Pons (tissue), 1 donor: ENCODE results near the gene FAM209B.
"Not testable (repeated sequence)": the region's sequence is repeated elsewhere in the genome, so short reads cannot be mapped to it uniquely, and the experiment has no call there.

Experiments
- DNase-seq: peaks from one replicate; pipeline ENCODE4 v3.0.0-alpha.2; 2016; ENCODE audit warnings: low spot score

The FAM209B gene, protein sequence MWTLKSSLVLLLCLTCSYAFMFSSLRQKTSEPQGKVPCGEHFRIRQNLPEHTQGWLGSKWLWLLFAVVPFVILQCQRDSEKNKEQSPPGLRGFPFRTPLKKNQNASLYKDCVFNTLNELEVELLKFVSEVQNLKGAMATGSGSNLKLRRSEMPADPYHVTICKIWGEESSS

DNA sequence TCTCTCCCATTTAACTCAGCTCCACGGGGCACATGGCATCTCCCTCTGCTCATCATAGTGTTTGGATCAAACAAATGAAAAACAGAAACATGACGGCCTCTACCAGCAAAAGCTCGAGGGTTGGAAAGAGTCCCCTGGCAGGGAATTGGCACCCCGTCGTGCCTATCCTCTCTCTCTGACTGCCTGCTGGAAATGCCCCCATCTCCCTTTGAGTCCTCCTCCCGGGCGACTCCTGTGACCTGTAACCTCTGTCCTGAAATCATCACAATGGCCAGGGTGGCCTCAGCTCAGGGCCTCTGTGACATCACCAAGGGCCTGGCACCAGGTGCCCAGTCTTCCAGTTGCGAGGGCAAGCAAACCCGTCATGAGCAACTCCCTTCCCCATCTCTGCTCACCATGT is at the start of gene FAM209B:
FAM209B (plus strand) TSS at position 301 of the 400 bp plus-strand sequence; CDS start at position 397, 96 bp downstream.
- DNase-seq, result not testable (repeated sequence)

DNA sequence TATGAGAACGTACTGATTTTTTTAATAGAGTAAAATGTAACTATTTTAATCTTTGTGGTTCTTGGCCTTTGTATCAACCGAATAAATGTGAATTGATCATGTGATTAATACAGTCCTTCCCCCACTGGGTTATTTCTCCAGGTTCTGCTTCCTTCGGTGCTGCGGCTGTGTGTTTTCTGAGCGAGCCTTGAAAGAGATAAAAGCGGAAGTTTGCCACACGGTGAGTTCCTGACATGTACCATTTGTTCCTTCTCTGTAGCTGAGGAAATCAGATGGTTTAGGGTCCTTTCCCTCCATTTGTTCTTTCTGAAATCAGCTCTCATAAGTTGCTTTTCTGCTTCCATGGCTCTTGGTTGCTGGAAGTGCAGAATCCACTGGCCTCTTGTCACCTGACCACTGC is 49.1 kb upstream of the FAM209B start:
- DNase-seq, result peak; percentile 69

DNA sequence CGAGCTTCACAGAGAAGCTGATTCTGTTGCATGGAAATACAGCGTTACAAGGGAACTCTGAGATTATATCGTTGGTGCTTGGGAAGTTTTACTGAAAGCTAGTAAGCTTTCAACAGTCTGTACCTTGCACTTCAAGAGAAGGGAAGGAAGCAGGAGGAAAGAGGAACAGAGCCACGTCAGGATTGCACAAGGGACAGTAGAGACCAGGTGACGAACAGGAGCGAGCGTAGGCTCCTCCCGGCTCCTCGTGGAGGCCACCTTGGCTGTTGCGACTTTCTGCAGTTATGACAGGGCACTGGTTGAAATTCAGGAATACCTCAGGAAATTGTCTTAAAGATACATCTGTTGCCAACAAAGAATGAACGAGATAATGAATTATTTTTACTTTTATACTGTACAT is 45.8 kb upstream of the FAM209B start:
- peak; percentile 51 for DNase-seq

DNA sequence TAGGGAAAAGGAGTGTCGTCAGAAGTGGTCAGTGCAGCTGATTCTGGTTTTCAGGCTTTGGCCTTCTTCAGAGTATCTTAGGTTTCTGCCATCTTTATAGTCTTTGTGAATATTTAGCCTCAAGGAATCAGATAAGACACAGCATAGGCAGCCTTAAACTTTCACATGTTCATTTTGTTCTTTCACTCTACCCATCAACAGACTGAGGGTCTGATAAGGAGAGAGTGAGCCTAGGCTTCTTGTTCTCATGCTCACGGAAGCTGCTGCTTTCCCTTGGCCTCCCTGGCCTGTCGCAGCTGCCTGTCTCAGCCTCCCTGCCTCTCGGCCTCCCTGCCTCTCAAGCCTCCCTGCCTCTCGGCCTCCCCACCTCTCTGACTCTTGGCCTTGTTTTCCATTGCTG is 44.5 kb upstream of the FAM209B start:
- no peak for DNase-seq

DNA sequence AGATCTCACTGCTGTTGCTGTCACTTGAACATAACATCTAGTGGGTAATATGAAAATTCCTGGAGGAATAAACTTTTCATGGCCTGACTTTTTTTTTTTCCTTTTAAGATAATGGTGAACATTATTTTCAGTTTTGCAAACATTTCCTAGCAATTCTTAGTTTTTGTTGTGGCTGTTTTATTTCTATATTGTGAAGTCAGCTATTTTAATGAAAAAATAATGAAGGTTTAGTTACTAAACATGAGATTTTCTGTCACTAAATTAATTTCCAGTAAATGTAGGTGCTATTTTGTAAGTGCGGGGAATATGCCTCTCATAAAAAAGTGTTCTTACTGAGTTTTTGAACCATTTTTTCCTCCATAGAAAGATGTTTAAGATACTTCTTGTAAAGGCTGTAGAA is 31.9 kb upstream of the FAM209B start:
- no peak for DNase-seq

DNA sequence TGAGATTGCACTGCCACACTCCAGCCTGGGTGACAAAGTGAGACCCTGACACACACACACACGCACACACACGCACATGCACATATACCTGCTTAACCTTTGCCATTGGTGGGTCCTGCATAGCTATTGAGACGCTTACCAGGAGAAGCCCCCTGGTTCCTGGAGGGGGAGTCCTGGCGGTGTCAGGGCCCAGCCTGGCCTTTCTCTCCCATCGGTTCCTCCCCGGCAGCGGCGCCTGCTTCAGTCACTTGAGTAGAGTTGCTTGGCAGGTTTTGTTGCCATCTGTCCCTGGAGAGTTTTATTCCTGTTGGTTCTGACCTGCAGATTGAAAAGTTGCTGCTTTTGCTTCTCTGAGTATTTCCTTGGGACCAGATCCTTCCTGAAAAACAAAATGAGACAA is 29.1 kb upstream of the FAM209B start:
- no peak for DNase-seq

DNA sequence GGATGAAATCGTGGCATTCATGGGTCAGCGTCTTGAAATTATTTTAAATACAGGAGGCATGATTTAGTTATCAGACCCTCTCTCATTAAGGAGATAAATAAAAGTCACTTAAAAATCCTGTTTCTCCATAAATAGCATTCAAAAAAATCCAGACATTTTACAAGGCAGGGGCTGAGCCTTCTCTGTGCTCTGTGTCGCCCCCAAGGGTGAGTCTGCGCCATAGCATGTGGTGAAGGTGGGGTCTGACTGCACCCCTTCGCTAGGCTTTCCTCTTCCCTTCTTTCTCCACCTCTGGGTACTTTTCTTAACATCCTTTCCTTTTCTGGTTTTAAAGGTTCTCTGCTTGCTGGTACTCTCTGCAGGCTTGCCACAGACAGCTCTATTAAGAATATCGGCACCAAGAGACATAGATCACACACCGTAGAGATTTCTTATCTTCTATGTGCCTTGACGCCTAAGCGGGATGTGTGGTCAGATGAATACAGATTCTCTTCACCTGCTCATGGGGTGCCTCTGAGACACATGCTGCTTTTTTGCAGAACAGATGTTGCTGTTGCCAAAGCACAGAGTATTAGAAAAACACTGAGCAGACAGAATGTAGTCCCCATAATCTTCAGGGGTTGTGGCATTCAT is 28.6 kb upstream of the FAM209B start:
- DNase-seq, result no peak

DNA sequence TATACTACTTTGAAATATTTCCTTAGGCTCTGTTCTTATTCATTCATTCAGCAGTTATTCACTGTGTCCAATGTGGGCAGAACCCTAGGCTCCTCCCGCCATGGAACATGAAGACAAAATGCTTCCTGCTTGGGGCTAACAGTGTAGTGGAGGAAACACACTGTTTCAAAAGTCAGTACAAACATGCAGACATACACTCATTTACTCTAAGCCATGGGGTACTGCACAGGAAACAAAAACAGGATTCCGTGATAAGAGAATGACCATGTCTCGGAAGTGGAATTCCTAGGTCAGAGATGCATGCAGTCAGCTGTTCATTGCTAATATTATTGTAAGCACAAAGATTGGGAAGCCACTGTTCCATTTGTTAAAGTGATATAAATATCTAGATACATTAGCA is 26.9 kb upstream of the FAM209B start:
- no peak for DNase-seq

DNA sequence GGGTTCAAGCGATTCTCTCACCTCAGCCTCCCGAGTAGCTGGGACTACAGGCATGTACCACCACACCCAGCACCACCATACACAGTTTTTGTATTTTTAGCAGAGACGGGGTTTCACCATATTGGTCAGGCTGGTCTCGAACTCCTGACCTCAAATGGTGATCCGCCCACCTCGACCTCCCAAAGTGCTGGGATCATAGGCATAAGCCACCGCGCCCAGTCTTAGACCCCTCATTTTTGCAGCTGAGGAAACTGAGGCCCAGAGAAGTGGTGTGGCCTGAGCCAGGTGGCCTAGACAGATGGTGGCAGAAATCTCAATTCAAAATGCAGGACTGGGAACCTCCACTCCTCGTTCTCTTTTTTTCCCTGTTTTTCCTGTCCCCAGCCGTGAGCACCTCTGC is 21.1 kb upstream of the FAM209B start:
- DNase-seq, result no peak

DNA sequence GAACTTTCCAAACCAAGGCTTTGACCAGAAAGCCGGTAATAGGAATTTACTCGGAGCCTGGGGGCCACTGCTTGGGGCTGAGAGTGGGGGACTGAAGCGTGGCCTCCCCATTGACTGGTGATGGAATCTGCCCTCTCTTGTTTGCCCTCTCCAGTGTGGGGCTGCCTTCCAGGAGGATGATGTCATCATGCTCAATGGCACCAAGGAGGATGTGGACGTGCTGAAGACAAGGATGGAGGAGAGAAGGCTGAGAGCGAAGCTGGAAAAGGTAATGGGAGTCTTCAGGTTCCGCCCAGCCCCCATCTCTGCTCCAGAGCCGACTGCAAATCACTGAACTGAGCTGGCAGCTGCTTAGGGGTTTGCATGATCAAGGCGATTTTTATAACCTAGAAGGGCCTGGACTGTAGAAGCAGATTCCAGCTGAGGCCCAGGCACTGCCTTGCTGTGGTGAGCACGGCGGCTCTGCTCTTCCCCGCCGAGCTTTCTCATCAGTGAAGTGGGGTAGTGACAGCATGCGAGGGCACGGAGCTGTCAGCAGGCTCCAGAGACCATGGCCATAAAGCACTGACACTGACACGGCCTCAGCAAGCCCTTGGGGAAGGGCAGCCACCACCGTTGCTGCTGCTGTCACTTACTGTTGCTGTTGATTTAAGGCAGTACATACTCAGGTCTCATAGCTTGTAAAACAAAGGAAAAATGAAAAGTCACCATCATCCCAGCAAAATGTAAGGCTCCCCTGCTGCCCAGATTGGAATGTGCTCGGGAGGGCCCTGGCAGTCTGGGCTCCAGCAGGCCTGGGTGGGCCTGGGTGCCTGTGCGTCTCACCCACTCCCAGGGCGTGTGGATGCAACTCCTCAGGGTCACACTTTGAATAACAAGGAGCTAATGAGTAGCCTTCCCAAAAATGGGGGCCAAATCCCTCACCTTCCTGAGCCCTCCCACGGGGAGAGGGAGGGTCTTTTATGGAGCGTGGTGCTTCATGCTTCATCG is 19.6 kb upstream of the FAM209B start:
- no peak for DNase-seq

DNA sequence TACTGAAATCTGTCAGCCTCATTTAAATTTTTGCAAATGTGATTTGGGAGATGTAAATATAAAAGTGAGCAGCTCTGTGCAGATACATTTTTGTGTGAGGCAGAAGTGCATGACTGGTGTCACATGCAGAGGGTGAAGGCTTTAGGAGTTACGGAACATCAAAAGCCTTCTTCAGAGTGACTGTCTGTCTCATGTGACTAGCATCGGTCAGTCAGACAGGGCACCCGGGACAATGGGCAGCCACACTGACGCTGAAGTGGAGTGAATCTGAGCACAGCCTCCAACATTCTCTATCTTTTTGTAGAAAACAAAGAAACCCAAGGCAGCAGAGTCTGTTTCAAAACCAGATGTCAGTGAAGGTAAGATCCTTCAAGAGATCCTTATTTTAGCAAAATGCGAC is 16.4 kb upstream of the FAM209B start:
- DNase-seq, result peak; percentile 89

DNA sequence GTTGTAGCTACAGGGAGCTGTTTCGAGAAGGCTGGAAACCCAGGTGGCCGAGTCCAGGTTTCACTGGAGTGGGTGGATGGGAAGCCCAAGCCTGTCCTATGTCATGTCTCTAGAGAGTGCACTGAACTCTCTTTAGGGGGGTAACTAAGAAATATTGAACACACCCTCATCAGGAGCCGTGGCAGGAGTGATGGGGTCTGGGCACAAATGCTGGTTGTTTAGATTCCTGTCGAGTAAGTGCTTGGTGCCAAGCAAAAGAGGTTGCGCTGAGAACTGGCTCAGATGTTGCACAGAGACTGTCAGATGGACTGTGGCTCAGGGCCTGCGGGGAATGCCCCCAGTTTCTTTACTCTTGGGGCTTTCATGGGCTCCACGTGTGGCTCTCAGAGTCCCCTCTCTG is 15.8 kb upstream of the FAM209B start:
- no peak for DNase-seq

DNA sequence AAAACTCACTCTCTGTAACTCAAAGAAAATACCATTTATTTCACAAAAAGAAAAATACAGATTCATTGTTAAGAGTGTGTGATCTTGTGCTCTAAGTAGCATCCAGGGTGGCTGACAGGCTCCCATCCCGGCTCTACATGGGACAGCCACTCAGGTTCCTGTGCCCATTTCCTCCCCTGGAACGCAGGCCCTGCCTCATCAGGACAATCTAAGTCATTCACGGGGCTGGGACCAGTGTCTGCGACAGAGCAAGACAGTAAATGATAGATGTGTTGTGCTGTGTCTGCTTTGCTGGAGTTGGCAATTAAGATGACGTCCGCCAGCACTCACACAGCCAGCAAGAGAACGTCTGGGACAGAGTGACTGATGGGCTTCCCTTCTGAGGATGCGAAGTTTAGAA is 15.4 kb upstream of the FAM209B start:
- peak; percentile 47 for DNase-seq

DNA sequence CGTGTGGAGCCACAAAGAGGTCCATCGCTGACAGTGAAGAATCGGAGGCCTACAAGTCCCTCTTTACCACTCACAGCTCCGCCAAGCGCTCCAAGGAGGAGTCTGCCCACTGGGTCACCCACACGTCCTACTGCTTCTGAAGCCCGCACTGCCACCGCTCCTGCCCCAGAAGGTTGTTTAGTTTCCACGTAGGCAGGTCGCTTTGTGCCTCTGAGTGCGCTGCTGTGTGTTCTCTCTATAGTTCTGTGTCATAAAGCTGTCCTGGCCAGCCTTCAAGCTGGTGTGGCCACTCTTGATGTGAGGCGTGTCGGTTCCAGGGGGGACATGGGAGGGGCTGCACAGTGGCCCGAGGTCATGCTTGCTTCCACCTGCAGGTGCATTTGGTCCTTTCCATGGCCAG is 14.9 kb upstream of the FAM209B start:
- no peak for DNase-seq

DNA sequence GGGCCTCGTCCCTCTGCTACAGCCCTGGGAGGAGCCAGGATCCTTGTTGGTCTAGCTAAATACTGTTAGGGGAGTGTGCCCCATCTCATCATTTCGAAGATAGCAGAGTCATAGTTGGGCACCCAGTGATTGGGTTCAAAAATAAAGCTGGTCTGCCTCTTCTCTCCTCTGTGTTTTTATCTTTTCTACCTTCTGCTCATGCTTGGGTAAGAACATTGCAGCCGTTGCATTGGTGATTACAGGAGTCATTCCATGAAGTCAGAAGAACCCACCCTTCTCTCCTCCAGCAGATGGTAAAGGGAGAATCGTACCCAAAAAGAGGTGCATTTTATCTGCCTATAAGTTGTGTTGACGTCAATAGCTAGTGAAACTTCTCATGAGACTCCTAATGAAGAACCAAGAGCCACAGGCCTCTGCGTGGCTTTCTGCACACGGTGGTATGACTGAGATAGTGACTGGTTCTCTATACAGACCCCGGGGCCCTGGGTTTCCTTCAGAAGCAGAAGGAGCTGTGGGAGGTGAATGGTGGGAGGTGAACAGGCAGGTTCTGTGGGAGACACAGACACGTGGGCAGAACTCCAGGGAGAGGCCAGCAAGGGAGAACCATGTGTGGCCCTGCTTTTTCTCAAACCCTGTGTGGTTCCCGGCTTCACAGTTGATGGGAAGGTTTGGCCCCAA is 14.2 kb upstream of the FAM209B start:
- DNase-seq, result no peak

DNA sequence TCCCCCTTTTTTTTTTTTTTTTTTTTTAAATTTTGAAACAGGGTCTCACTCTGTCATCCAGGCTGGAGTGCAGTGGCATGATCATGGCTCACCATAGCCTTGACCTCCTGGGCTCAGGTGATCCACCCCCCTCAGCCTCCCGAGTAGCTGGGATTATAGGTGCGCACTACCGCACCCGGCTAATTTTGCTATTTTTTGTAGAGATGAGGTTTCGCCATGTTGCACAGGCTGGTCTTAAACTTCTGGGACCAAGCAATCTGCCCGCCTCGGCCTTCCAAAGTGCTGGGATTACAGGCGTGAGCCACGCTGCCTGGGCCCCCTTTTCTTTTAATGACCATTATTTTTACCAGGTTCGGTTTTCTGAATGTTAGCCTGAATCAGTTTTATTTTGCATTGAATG is 13.5 kb upstream of the FAM209B start:
- DNase-seq, result no peak

DNA sequence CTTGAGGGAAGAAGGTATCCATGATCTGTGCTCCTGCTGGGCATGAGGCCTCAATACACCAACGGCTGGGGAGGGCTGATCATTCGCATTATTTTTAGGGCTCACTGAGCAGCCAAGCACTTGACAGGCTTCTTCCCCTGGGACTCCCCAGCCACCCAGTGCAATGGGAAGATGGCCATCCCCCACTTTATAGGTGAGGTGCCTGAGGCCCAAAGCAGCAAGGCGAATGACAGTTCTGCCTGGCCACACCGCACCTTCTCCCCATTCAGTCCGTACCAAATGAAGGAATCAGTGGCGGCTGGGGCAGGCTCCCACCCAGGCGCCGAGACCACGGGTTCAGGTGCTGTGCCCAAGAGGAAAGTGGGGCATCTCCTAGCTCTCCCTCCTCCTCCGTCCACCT is 12.9 kb upstream of the FAM209B start:
- no peak for DNase-seq

DNA sequence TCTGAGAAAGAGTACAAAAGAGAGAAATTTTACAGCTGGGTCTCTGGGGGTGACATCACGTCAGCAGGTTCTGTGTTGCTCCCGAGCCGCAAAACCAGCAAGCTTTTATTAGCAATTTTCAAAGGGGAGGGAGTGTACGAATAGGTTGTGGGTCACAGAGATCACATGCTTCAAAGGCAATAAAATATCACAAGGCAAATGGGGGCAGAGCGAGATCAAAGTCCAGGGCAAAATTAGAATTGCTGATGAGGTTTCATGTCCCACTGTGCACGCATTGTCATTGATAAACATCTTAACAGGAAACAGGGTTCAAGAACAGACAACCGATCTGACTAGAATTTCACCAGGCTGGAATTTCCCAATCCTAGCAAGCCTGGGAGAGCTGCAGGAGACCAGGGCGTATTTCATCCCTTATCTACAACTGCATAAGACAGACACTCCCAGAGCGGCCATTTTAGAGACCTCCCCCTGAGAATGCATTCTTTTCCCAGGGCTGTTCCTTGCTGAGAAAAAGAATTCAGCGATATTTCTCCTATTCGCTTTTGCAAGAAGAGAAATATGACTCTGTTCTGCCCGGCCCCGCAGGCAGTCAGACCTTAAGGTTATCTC is 12.2 kb upstream of the FAM209B start:
- DNase-seq, result not testable (repeated sequence)

DNA sequence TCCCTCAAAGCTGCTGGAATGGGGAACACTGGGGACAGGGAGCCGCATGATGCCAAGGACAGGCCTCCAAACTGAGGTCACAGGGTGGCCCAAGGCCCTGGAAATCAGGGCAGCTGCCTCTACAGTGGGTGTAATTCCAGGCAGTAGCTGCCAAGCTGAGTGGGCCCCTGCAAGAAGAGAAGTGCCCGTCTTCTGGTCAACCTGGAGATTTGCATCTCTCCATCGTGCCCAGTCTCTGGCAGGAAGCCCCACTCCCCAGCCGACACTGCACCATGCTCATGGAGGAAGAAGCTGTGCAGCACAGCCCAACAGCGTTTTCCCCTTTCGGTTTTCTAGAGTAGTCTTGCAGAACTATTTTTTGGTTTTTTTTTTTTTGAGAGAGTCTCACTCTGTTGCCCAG is 10.7 kb upstream of the FAM209B start:
- no peak for DNase-seq

DNA sequence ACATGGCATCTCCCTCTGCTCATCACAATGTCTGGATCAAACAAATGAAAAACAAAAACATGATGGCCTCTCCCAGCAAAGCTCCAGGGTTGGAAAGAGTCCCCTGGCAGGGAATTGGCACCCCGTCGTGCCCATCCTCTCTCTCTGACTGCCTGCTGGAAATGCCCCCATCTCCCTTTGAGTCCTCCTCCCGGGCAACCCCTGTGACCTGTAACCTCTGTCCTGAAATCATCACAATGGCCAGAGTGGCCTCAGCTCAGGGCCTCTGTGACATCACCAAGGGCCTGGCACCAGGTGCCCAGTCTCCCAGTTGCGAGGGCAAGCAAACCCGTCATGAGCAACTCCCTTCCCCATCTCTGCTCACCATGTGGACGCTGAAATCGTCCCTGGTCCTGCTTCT is 8.6 kb upstream of the FAM209B start, which contains the start of gene FAM209A:
FAM209A (plus strand) TSS at position 301 of the 400 bp plus-strand sequence; CDS start at position 366, 65 bp downstream.
- not testable (repeated sequence) for DNase-seq

DNA sequence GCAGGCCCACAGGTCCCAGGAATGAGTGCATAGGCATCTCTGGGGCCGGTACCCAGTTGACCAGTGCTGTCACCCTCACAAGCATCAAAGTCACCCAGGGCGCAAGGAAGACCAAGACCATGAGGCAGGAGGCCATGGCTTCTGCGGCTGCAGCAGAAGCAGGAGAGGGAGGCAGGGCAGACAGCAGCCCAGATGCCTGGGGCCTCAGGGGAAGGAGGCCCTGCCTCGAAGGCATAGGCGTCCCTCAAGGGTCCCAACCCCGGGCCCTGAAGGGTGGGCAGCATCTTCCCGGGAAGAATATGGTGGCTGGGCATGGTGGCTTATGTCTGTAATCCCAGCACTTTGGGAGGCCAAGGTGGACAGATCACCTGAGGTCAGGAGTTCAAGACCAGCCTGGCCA is 5.5 kb upstream of the FAM209B start:
- no peak for DNase-seq

DNA sequence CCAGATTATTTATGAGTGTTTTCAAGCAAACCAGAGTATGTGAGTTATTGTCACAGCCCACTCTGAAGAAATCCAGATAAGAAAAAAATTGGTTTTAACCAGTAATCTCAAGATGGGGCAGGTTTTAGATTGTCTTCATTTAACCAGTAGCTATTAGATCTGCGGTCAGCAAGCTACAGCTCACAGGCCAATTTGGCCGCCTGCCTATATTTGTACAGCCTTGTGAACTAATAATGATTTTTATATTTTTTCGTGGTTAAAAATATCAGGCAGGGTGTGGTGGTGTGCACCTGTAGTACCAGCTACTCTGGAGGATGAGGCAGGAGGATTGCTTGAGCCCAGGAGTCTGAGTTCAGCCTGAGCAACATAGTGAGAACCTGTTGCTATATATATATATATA is 5.0 kb downstream of the FAM209B start:
- DNase-seq, result no peak
